GM20431 (cell line): Measurements from ENCODE around the gene CYFIP1.

Source experiments
- in situ Hi-C: fragments of 300-500 bp; cut with MseI, MboI; formaldehyde crosslinking; loops from one replicate; pipeline ENCODE4 v1.15.0; 2020; ENCODE audit warnings: low sequenced_read_pairs; ENCODE audit not compliant: unreplicated experiment

The CYFIP1 gene

DNA sequence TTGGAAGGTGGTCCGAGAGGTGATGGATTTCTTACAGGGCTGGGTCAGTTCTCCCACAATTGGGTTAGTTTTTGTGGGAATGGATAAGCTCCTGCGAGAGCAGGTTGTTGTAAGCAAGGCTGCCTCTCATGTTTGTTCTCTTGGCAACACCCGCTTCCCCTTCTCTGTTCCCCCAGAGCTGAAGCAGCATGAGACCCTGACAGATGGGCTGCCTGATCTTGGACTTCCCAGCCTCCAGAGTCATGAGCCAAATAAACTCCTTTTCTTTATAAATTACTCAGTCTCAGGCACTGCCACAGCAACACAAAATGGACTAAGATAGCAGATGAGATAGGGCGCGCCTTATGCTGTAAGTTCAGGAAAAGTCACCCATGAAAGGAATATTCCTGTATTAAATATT is 103.1 kb downstream of the CYFIP1 start:
- in situ Hi-C loops = no loop called here

- in situ Hi-C loops = no loop called here
Observed at GRCh38 chr15:22874966-22875365, 105.2 kb downstream of the CYFIP1 start.

- in situ Hi-C loops = no loop called here
Observed at GRCh38 chr15:22874256-22874655, 105.9 kb downstream of the CYFIP1 start.

- in situ Hi-C loops = no loop called here
Observed at GRCh38 chr15:22873841-22874240, 106.3 kb downstream of the CYFIP1 start.

- in situ Hi-C loops = no loop called here
Observed at GRCh38 chr15:22872936-22873701, 107.0 kb downstream of the CYFIP1 start.

DNA sequence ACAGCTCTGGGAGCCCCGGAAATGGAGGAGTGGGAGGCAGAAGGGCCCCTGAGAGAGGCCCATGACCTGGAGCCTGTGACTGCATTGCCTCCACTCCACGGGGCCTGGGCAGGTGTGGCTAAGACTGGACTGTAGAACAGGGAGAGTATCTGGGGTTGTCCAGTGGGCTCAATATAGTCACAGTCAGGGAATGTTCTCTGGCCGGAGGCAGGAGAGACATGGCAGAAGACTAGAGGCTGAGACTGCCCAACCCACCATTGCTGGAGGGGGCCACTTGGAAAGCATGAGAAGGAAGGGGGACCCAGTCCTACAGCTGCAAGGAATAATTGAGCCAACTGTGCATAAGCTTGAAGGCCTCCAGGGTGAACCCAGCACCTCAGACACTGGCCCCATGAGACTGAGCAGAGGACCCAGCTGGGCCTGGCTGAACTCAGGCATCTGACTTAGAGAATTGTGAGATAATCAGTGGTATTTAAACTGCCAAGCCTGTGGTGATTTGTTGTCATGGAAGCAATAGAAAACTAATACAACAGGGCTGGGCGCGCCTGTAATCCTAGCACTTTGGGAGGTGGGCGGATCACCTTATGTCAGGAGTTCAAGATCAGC is 108.6 kb downstream of the CYFIP1 start:
- in situ Hi-C loops = no loop called here

DNA sequence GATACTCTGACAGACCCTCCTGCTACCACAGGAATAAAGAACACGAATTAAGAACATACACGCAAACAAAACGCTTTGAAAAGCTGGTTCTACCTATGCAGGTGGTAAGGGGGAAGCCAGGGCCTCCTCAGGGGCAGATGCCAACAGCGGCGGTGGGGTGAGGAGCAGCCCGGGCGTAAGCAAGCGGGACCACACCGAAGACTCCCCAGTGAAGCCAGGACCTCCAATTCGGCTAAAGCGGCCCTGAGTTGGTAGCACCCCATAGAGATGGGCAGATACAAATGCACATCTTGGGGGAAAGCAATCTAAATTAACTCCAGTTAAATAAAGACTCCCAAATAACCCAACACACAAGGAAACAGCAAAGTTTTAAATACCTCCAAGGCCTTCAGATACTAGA is 109.3 kb downstream of the CYFIP1 start:
- in situ Hi-C loops = no loop called here

GRCh38 chr15:22869856-22870255 is 110.3 kb downstream of the CYFIP1 start:
- in situ Hi-C loops = no loop called here

DNA sequence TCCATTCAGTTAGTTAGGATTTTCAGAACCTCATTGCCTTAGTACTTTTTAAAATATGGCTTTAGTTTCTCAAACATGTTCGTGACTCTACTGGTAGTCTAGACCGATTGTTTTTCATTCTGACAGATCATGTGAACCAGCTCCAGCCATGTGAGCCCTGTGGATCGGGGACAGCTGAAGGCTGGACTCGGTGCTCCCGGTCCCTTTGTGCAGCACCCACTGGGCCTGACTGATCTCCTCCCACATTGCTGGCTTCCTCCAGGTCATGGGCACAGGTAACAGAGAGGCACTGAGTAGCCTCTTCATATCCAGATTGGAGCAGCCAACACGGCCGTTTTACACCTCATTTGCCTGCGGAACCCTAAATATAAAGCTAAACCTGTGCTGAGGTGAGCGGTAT is 111.2 kb downstream of the CYFIP1 start:
- in situ Hi-C loops = no loop called here

DNA sequence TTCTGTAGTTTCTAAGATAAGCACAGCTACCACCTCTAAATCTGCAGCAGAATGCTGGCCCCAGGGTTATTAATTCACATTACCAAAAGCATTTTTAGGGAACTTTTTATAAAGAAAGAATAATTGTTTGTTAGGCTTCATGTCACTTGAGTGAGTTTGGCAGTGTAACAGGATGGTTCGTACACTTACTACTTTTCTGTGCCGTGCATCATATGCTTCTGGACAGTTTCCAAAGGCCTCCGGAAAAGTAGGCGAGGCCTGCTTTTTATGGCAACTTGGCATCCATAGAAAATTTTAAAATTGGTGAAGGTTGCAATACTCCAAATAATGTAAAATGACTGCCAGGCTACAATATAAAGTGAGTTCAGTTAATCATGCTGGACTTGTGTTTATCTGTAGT is 111.7 kb downstream of the CYFIP1 start:
- in situ Hi-C loops = no loop called here

- in situ Hi-C loops = no loop called here
Observed at GRCh38 chr15:22867886-22868285, 112.3 kb downstream of the CYFIP1 start.

DNA sequence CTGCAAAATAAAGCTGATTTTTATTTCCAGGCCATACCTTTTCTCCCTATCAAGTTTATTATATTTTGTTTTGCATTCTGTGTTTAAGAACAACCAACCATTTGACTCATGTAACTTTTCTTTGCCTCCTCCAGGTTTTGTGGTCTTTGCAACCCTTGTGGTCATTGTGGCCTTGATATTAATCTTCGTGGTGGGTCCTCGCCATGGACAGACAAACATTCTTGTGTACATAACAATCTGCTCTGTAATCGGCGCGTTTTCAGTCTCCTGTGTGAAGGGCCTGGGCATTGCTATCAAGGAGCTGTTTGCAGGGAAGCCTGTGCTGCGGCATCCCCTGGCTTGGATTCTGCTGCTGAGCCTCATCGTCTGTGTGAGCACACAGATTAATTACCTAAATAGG is 114.1 kb downstream of the CYFIP1 start:
- in situ Hi-C loops = no loop called here

- in situ Hi-C loops = no loop called here
Observed at GRCh38 chr15:22863356-22863755, 116.8 kb downstream of the CYFIP1 start.

DNA sequence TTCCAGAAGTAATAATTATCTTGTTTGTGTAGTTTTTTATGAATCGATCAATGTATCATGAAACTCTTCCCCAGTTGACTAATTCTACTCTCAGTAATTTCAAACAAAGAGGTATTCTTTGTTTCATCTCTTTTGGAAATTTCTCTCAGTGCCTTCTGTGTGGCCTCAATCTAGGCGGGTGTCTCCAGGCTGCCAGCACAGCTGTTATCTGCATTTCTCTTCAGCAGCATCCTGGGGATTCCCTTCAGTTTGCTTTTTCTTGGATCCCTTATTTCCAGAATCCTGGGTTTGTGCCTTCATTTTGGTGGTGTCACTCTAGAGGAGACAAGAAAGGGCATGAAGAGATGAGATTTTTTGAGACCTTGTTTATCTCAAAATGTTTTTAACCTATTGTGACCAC is 119.0 kb downstream of the CYFIP1 start:
- in situ Hi-C loops = no loop called here

GRCh38 chr15:22856659-22857058 is 123.5 kb downstream of the CYFIP1 start:
- in situ Hi-C loops = no loop called here

DNA sequence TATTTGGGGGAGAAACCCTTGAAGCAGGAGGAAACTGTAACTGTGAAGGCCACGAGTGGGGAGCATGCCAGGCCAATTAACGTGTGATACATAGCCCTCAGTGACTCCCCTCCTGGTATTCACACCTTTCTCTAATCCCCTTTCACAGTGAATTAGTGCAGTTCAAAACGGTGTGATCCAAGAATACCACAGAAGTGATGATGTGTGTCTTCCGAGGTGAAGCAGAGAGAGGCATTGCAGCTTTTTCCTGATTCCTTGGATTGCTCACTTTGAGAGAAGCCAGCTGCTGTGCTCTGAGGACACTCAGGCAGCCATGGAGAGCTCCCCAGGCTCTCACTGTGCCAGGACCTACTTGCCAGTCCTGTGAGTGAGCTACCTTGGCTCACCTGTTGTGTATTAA is 124.4 kb downstream of the CYFIP1 start:
- in situ Hi-C loops = no loop called here

DNA sequence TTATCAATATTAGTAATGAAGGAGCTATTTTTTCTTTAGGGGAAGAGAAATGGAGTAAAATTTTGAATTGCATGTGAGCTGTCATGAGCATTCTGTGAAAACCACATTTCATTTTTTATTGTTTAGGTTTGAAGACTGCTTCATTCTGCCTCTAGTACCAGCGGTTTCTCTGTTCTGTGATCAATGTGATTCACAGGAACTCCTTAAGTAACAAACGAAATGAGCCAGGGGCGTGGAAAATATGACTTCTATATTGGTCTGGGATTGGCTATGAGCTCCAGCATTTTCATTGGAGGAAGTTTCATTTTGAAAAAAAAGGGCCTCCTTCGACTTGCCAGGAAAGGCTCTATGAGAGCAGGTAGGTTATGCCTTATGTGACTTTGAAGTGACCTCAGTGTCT is 128.7 kb downstream of the CYFIP1 start:
- in situ Hi-C loops = no loop called here

GRCh38 chr15:22850055-22850454 is 130.1 kb downstream of the CYFIP1 start:
- in situ Hi-C loops = no loop called here

GRCh38 chr15:22846073-22846472 is 134.1 kb downstream of the CYFIP1 start:
- in situ Hi-C loops = no loop called here

- in situ Hi-C loops = no loop called here
Observed at GRCh38 chr15:22845289-22845900, 134.8 kb downstream of the CYFIP1 start.

DNA sequence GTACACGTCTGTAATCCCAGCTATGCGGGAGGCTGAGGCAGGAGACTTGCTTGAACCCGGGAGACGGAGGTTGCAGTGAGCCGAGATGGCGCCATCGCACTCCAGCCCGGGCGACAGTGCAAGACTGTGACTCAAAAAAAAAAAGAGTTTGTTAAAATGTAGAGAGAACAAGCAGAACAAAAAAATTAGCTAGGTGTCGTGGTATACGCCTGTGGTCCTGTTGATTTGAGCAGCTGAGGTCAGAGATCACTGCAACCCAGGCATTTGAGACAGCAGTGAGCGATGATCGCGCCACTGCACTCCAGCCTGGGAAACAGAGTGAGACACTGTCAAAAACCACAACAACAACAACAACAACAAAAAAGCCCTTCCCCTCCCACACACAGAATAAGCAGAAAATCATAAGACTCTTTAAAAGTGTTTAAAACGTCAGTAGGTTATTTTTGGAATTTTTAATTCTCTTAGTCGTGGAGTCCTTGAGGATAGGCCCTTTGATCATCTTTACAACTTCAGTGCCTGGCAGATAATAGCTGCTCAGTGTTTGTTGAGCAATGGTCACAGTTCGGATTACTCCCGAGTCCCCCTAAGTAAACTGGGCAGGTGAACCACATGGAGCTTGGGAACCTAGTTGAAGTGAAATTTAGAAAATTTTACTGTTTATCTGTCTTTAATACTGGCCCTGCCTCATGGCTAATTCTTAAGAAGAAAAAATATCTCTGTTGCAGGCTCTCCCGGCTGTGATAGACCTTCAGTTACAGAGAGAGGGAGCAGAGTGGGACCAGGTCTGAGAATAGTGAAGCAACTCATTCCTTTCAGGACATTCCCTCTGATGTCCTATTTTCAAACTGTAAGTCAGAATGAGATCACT is 135.5 kb downstream of the CYFIP1 start:
- in situ Hi-C loops = no loop called here
